ENCODE results near the gene CRYBA2. TPM values are rescaled to one million over a fixed set of nuclear protein-coding genes. Genes with fewer than 3 reads are reported as not detected.

CRYBA2 gene
- total and polyA plus RNA-seq, 2 experiments from 2014 or later: not detected

DNA sequence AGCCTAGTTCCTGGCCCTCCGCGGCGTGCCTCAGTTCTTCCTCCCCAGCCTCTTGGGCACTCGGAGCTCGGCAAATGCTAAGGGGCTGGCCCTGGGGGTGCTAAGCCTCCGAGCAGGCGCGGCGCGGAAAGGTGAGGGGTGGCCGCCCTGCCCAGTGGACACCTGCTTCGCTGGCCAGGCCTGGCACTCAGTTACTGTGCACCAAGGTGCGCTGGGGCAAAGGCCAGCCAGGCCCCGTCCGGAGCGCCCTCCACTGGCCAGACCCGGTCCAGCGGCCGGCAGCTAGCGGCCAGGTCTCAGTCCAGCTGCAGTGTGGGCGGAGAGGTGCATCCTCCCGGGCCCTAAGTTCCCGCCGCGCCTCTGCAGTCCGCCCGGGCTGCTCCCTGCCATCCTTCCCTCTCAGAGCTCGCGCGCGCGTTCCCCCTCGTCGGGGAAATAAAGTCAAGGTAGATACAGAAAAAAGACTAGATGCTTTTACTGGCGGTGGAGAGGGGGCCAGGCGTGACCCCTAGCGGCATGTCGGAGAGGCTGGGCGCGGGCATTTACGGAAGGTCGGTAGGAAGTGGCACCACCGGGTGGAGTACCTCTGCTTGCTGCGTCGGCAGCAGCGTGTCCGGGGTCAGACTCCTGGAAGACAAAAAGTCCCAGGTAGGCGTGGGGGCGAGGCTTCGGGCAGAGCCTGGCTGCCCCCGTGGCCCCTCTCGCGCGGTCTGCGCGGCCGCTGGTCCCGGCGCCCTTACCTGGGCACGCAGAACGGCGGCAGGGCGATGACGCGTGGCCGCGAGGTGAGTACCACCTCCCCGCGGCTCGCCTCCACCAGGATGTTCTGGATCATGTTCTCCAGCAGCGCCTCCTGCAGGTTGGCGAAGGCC is 9.4 kb upstream of the CRYBA2 start:
- peaks cover 98% of the 10 kb centered on the region for H3K27me3 ChIP-seq (ENCODE audit: insufficient read depth)
- DNase-seq (ENCODE audit: low spot score): peak; percentile 95
- H4K20me1 ChIP-seq (replicated peaks; ENCODE audit: insufficient read depth): peaks cover 4% of the 10 kb centered on the region; the same call in 1 of the 2 replicates
- no peaks in the 10 kb centered on the region for H3K79me2 ChIP-seq (replicated peaks; ENCODE audit: insufficient read depth)
- ATAC-seq: peak; percentile 65
- no peaks in the 10 kb centered on the region for H3K9me2 ChIP-seq (ENCODE audit: insufficient read depth)
- H3K36me3 ChIP-seq (ENCODE audit: insufficient read depth): no peaks in the 10 kb centered on the region
- Mint-ChIP-seq H3K9me3 (peaks cover 2% of the 10 kb centered on the region; the same call in 1 of the 3 replicates), H3K27me3 (ENCODE audit: insufficient read depth, low read depth, poor library complexity) (peaks cover 81% of the 10 kb centered on the region), H3K36me3 (ENCODE audit: low read depth) (no peaks in the 10 kb centered on the region; the same call in 2 of the 3 replicates), H3K4me1 (peaks cover 24% of the 10 kb centered on the region), H3K27ac (no peak overlapping the region), H3K4me3 (peak overlapping the region; percentile 86)
- H3K27ac ChIP-seq (ENCODE audit: low read depth): no peak overlapping the region
- peak overlapping the region; percentile 93 for H2AFZ ChIP-seq
- peak overlapping the region; percentile 90 for H3K4me2 ChIP-seq
- peaks cover 37% of the 10 kb centered on the region for H3K4me1 ChIP-seq (ENCODE audit: insufficient read depth)
- H3K4me3 ChIP-seq: peak overlapping the region; percentile 72
- 0 out of 2 replicates have a peak, but pooled peaks cover 6% of the 10 kb centered on the region for H3F3A ChIP-seq (replicated peaks; ENCODE audit: low read depth)
- TF ChIP-seq CREB1 (CRISPR knock-in tag; IDR thresholded peaks at IDR 0.05; ENCODE audit: low read depth): peak; percentile 61
- peak; percentile 64 to 87 for TF ChIP-seq CTCF (conservative IDR thresholded peaks at IDR 0.05; ENCODE audit: low read depth in 2 of 2)
- peak; percentile 59 for TF ChIP-seq EZH2 (IDR thresholded peaks at IDR 0.05; ENCODE audit: low read depth, unreplicated experiment)
- no peak for TF ChIP-seq ETS1 (IDR thresholded peaks at IDR 0.05)
- no peak for TF ChIP-seq JUNB (IDR thresholded peaks at IDR 0.05; ENCODE audit: unreplicated experiment)
- TF ChIP-seq POLR2AphosphoS5 (IDR thresholded peaks at IDR 0.05; ENCODE audit: low read depth): 0 out of 2 replicates have a peak, but pooled peaks have one; percentile 29
- TF ChIP-seq, protein P1, sequence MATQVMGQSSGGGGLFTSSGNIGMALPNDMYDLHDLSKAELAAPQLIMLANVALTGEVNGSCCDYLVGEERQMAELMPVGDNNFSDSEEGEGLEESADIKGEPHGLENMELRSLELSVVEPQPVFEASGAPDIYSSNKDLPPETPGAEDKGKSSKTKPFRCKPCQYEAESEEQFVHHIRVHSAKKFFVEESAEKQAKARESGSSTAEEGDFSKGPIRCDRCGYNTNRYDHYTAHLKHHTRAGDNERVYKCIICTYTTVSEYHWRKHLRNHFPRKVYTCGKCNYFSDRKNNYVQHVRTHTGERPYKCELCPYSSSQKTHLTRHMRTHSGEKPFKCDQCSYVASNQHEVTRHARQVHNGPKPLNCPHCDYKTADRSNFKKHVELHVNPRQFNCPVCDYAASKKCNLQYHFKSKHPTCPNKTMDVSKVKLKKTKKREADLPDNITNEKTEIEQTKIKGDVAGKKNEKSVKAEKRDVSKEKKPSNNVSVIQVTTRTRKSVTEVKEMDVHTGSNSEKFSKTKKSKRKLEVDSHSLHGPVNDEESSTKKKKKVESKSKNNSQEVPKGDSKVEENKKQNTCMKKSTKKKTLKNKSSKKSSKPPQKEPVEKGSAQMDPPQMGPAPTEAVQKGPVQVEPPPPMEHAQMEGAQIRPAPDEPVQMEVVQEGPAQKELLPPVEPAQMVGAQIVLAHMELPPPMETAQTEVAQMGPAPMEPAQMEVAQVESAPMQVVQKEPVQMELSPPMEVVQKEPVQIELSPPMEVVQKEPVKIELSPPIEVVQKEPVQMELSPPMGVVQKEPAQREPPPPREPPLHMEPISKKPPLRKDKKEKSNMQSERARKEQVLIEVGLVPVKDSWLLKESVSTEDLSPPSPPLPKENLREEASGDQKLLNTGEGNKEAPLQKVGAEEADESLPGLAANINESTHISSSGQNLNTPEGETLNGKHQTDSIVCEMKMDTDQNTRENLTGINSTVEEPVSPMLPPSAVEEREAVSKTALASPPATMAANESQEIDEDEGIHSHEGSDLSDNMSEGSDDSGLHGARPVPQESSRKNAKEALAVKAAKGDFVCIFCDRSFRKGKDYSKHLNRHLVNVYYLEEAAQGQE (IDR thresholded peaks at IDR 0.05; ENCODE audit: unreplicated experiment): peak; percentile 20
- no peak for TF ChIP-seq ZNF114 (CRISPR knock-in tag; IDR thresholded peaks at IDR 0.05)
- TF ChIP-seq NANOG (IDR thresholded peaks at IDR 0.05; ENCODE audit: borderline replicate concordance): no peak
- TF ChIP-seq EZH2phosphoT487 (IDR thresholded peaks at IDR 0.05; ENCODE audit: unreplicated experiment): no peak
- TF ChIP-seq STAT1 (IDR thresholded peaks at IDR 0.05; ENCODE audit: unreplicated experiment): no peak
